ENCODE data around the gene PLS1.

Gene PLS1

DNA sequence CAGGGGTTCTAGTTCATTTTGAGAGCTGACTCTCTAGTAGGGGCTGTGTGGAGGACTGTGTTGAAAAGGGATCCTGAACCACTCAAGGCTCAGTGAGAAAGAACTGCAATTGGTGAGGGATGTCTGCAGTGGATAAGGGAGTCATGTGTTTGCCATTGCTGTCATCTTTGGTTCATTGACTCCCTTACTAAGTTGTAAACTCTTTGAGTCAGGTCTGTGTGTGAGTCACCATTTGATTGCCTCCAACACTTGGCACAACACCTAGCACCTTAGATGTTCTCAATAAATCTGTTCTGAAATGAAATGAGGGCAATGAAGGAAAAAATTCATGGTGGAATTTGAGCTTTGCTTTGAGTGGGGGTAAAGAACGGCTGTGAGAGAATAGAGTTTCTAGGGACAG, 51.7 kb downstream of the PLS1 start:
- no peaks in the 10 kb centered on the region for H3K27me3 ChIP-seq (ENCODE audit: insufficient read depth, poor library complexity, severe bottlenecking)
- H3K27ac ChIP-seq (replicated peaks) = no peak overlapping the region
- no peak overlapping the region for H3K4me3 ChIP-seq (replicated peaks; ENCODE audit: insufficient read depth, low read length)
- TF ChIP-seq, protein P1, sequence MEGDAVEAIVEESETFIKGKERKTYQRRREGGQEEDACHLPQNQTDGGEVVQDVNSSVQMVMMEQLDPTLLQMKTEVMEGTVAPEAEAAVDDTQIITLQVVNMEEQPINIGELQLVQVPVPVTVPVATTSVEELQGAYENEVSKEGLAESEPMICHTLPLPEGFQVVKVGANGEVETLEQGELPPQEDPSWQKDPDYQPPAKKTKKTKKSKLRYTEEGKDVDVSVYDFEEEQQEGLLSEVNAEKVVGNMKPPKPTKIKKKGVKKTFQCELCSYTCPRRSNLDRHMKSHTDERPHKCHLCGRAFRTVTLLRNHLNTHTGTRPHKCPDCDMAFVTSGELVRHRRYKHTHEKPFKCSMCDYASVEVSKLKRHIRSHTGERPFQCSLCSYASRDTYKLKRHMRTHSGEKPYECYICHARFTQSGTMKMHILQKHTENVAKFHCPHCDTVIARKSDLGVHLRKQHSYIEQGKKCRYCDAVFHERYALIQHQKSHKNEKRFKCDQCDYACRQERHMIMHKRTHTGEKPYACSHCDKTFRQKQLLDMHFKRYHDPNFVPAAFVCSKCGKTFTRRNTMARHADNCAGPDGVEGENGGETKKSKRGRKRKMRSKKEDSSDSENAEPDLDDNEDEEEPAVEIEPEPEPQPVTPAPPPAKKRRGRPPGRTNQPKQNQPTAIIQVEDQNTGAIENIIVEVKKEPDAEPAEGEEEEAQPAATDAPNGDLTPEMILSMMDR (IDR thresholded peaks at IDR 0.05; ENCODE audit: insufficient read depth, low read length) = no peak
- no peak for TF ChIP-seq SPI1 (IDR thresholded peaks at IDR 0.05; ENCODE audit: borderline replicate concordance, low read depth)
- TF ChIP-seq POLR2AphosphoS5 (IDR thresholded peaks at IDR 0.05; ENCODE audit: low read depth) = no peak
- TF ChIP-seq, protein P2, sequence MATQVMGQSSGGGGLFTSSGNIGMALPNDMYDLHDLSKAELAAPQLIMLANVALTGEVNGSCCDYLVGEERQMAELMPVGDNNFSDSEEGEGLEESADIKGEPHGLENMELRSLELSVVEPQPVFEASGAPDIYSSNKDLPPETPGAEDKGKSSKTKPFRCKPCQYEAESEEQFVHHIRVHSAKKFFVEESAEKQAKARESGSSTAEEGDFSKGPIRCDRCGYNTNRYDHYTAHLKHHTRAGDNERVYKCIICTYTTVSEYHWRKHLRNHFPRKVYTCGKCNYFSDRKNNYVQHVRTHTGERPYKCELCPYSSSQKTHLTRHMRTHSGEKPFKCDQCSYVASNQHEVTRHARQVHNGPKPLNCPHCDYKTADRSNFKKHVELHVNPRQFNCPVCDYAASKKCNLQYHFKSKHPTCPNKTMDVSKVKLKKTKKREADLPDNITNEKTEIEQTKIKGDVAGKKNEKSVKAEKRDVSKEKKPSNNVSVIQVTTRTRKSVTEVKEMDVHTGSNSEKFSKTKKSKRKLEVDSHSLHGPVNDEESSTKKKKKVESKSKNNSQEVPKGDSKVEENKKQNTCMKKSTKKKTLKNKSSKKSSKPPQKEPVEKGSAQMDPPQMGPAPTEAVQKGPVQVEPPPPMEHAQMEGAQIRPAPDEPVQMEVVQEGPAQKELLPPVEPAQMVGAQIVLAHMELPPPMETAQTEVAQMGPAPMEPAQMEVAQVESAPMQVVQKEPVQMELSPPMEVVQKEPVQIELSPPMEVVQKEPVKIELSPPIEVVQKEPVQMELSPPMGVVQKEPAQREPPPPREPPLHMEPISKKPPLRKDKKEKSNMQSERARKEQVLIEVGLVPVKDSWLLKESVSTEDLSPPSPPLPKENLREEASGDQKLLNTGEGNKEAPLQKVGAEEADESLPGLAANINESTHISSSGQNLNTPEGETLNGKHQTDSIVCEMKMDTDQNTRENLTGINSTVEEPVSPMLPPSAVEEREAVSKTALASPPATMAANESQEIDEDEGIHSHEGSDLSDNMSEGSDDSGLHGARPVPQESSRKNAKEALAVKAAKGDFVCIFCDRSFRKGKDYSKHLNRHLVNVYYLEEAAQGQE (IDR thresholded peaks at IDR 0.05; ENCODE audit: insufficient replicate concordance, low read depth) = no peak
- TF ChIP-seq GABPA (IDR thresholded peaks at IDR 0.05; ENCODE audit: low read depth) = no peak
- DNase-seq (ENCODE audit: low read depth in 1 of 2, low spot score in 1 of 2) = no peak

DNA sequence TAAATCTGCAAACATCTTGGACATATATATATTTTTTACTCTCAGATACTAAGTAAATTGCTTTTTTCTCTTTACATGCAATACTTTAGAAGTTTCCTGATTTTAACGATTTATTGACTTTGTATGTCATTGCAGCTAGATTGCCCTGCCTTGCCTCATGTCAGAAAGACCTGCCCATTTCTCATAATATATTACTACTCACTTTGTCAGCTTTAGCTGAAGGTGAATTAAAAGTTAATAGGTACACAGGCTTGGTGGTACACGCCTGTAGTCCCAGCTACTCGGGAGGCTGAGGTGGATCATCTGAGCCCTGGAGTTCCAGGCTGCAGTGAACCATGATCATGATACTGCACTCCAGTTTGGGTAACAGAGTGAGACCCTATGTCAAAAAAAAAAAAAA, 52.8 kb downstream of the PLS1 start:
- DNase-seq (ENCODE audit: low read depth in 1 of 2, low spot score in 1 of 2) = no peak
- Histone ChIP-seq H3K27ac (replicated peaks) (no peak overlapping the region), H3K27me3 (ENCODE audit: insufficient read depth, poor library complexity, severe bottlenecking) (no peaks in the 10 kb centered on the region), H3K4me3 (replicated peaks; ENCODE audit: insufficient read depth, low read length) (no peak overlapping the region)
- TF ChIP-seq SPI1 (IDR thresholded peaks at IDR 0.05; ENCODE audit: borderline replicate concordance, low read depth) (no peak), POLR2AphosphoS5 (IDR thresholded peaks at IDR 0.05; ENCODE audit: low read depth) (no peak), GABPA (IDR thresholded peaks at IDR 0.05; ENCODE audit: low read depth) (no peak)
- TF ChIP-seq, protein P2 (IDR thresholded peaks at IDR 0.05; ENCODE audit: insufficient replicate concordance, low read depth) = no peak
- TF ChIP-seq, protein P1 (IDR thresholded peaks at IDR 0.05; ENCODE audit: insufficient read depth, low read length) = no peak

DNA sequence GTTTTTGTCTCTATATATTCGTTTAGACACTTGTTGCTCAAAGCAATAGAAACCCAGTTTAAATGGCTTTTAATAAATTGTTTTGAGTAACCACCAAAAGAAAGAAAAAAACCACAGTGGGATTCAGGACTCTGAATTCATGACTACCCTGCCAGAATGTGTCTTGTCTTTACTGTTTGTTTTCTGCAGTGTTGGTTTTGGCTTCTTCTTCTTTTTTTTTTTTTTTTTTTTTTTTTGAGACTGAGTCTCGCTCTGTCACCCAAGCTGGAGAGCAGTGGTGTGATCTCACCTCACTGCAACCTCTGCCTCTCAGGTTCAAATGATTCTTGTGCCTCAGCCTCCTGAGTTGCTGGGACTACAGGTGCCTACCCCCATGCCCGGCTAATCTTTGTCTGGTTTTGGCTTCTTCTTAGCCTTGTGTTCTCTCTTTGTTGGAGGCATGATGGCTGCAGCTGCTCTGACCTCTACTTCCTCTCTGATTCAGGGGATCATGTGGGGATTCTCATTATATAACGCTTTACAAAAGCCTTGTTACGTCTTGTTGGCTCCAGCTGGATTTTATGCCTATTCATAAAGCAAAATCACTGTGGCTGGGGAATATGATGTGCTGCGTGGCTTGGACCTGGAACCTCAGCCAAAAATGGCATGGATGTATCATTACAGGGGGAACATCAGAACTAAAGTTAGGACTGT, 54.0 kb downstream of the PLS1 start:
- no peaks in the 10 kb centered on the region for H3K27me3 ChIP-seq (ENCODE audit: insufficient read depth, poor library complexity, severe bottlenecking)
- no peak overlapping the region for H3K27ac ChIP-seq (replicated peaks)
- no peak overlapping the region for H3K4me3 ChIP-seq (replicated peaks; ENCODE audit: insufficient read depth, low read length)
- TF ChIP-seq, protein P1 (IDR thresholded peaks at IDR 0.05; ENCODE audit: insufficient read depth, low read length) = no peak
- TF ChIP-seq GABPA (IDR thresholded peaks at IDR 0.05; ENCODE audit: low read depth) = no peak
- no peak for TF ChIP-seq POLR2AphosphoS5 (IDR thresholded peaks at IDR 0.05; ENCODE audit: low read depth)
- TF ChIP-seq, protein P2 (IDR thresholded peaks at IDR 0.05; ENCODE audit: insufficient replicate concordance, low read depth) = no peak
- peak; percentile 64; the same call in 1 of the 2 replicates for TF ChIP-seq SPI1 (IDR thresholded peaks at IDR 0.05; ENCODE audit: borderline replicate concordance, low read depth)
- DNase-seq (ENCODE audit: low read depth in 1 of 2, low spot score in 1 of 2) = peak in 1 of 2 experiments; percentile 30

All from HL-60 (cell line).